A549 (cell line): ENCODE results near the gene FAM89B.

Experiments
- CEBPB ChIP-seq, 2 experiments: fragments of >200 bp in 1 of 2; sonication (Bioruptor Twin) in 1 of 2; formaldehyde crosslinking in 1 of 2; IDR thresholded peaks; 2 replicates each; pipeline ENCODE4 v1.6.1; 2012 to 2016
- CTCF ChIP-seq: fragments of >200 bp; sonication (Bioruptor Twin); formaldehyde crosslinking; IDR thresholded peaks from 3 replicates; pipeline ENCODE4 v1.5.1; 2016
- FOXS1 ChIP-seq: fragments of 250-450 bp; sonication (Bioruptor Pico); IDR thresholded peaks from 2 replicates; pipeline ENCODE4 v1.5.0; 2020; ENCODE audit warnings: mild to moderate bottlenecking, moderate library complexity
- JUNB ChIP-seq: fragments of >200 bp; sonication (Bioruptor Twin); formaldehyde crosslinking; IDR thresholded peaks from 2 replicates; pipeline ENCODE4 v1.6.1; 2016
- MAX ChIP-seq: IDR thresholded peaks from 2 replicates; pipeline ENCODE4 v1.6.1; 2012
- MAZ ChIP-seq: fragments of 150-350 bp; IDR thresholded peaks from 2 replicates; pipeline ENCODE4 v1.6.1; 2014; ENCODE audit warnings: antibody characterized with exemption, low read depth, low read length, borderline replicate concordance
- NR3C1 ChIP-seq: fragments of >200 bp; sonication (Bioruptor Twin); formaldehyde crosslinking; IDR thresholded peaks from 3 replicates; pipeline ENCODE4 v1.6.1; 2017
- POLR2A ChIP-seq: IDR thresholded peaks from 2 replicates; pipeline ENCODE4 v1.6.1; 2012; ENCODE audit warnings: mild to moderate bottlenecking, low read length
- RAD21 ChIP-seq, 2 experiments: fragments of >200 bp in 1 of 2; sonication (Bioruptor Twin) in 1 of 2; formaldehyde crosslinking in 1 of 2; IDR thresholded peaks in 1 of 2; conservative IDR thresholded peaks in 1 of 2; 2 replicates in 1 of 2; 3 replicates in 1 of 2; pipeline ENCODE4 v1.6.1; 2012 to 2018; ENCODE audit warnings: inconsistent platforms in 1 of 2
- RCOR1 ChIP-seq: fragments of 150-350 bp; IDR thresholded peaks from 2 replicates; pipeline ENCODE4 v1.6.1; 2014; ENCODE audit warnings: antibody characterized with exemption, low read length, low read depth
- SREBF2 ChIP-seq: fragments of 450-650 bp; IDR thresholded peaks from 2 replicates; pipeline ENCODE4 v1.6.1; 2014; ENCODE audit warnings: mild to moderate bottlenecking, moderate library complexity
- TP53 ChIP-seq: fragments of 250-450 bp; sonication (Bioruptor Pico); IDR thresholded peaks from 2 replicates; pipeline ENCODE4 v1.5.0; 2021; ENCODE audit warnings: mild to moderate bottlenecking, moderate library complexity
- USF2 ChIP-seq: fragments of 450-650 bp; IDR thresholded peaks from 2 replicates; pipeline ENCODE4 v1.6.1; 2014; ENCODE audit warnings: antibody characterized with exemption

GRCh38 chr11:65610404-65610803 lies 38.1 kb downstream of the FAM89B start:
- TF ChIP-seq NR3C1, result no peak
- no peak for TF ChIP-seq CTCF
- TF ChIP-seq RCOR1, result no peak
- TF ChIP-seq POLR2A, result no peak
- no peak for TF ChIP-seq CEBPB (IDR thresholded peaks at IDR 0.05)
- TF ChIP-seq TP53, result no peak
- TF ChIP-seq USF2, result no peak
- no peak for TF ChIP-seq JUNB
- no peak for TF ChIP-seq FOXS1 (CRISPR knock-in tag)
- TF ChIP-seq MAX, result no peak
- no peak for TF ChIP-seq RAD21 (conservative IDR thresholded peaks at IDR 0.05 in 1 of 2, IDR thresholded peaks at IDR 0.05 in 1 of 2)
- no peak for TF ChIP-seq SREBF2
- TF ChIP-seq MAZ, result no peak
